NOMO-1 (cell line): ENCODE results near the gene RUNX2.
A peak's percentile ranks its signal among the peaks of the same experiment; 100 is the strongest.
"Not testable (repeated sequence)": the region's sequence is repeated elsewhere in the genome, so short reads cannot be mapped to it uniquely, and the experiment has no call there.

Experiments
- DNase-seq, 2 experiments: peaks; one replicate each; lab custom pipeline; 2025; ENCODE audit not compliant: unreplicated experiment in 2 of 2; lab: John Stamatoyannopoulos, UW

The RUNX2 gene

GRCh38 chr6:45327956-45328522, at the start of gene RUNX2:
RUNX2 (plus strand) TSS chr6:45328330; CDS start chr6:45328727, 397 bp downstream.
- no peak for DNase-seq

- DNase-seq, result no peak
Measured at GRCh38 chr6:45278367-45278766, 49.8 kb upstream of the RUNX2 start.

GRCh38 chr6:45286707-45287106, 41.4 kb upstream of the RUNX2 start:
- DNase-seq, result not testable (repeated sequence)

- DNase-seq, result no peak
Measured at GRCh38 chr6:45289751-45290514, 38.2 kb upstream of the RUNX2 start.

GRCh38 chr6:45293306-45293705, 34.8 kb upstream of the RUNX2 start:
- DNase-seq, result no peak

- not testable (repeated sequence) for DNase-seq
Measured at GRCh38 chr6:45294065-45294701, 33.9 kb upstream of the RUNX2 start.

- DNase-seq, result no peak
Measured at GRCh38 chr6:45297320-45297719, 30.8 kb upstream of the RUNX2 start.

- DNase-seq, result no peak
Measured at GRCh38 chr6:45299096-45299581, 29.0 kb upstream of the RUNX2 start.

- DNase-seq, result peak; percentile 42 to 79
Measured at GRCh38 chr6:45300736-45301135, 27.4 kb upstream of the RUNX2 start.

GRCh38 chr6:45301348-45302142, 26.6 kb upstream of the RUNX2 start:
- DNase-seq, result no peak

- DNase-seq, result no peak
Measured at GRCh38 chr6:45302832-45303231, 25.3 kb upstream of the RUNX2 start.

GRCh38 chr6:45305546-45305945, 22.6 kb upstream of the RUNX2 start:
- DNase-seq, result no peak

GRCh38 chr6:45310118-45310788, 17.9 kb upstream of the RUNX2 start:
- DNase-seq, result no peak

- DNase-seq, result no peak
Measured at GRCh38 chr6:45314146-45314545, 14.0 kb upstream of the RUNX2 start.

GRCh38 chr6:45320349-45320748, 7.8 kb upstream of the RUNX2 start:
- DNase-seq, result no peak

- peak in 1 of 2 experiments; percentile 47 for DNase-seq
Measured at GRCh38 chr6:45323656-45324224, 4.4 kb upstream of the RUNX2 start.

- no peak for DNase-seq
Measured at GRCh38 chr6:45326698-45327417, 1.3 kb upstream of the RUNX2 start.

GRCh38 chr6:45328523-45328922, 393 bp downstream of the RUNX2 start:
- no peak for DNase-seq

- DNase-seq, result no peak
Measured at GRCh38 chr6:45344900-45345299, 16.8 kb downstream of the RUNX2 start.
